Keratinocyte (primary cell): ENCODE measurements around the gene LRIG1. TPM values are rescaled to one million over a fixed set of nuclear protein-coding genes. Genes with fewer than 3 reads are reported as not detected.

Source experiments
- DNase-seq: peaks from one replicate; pipeline ENCODE4 v3.0.0-alpha.2; 2011; ENCODE audit warnings: low read depth, missing footprints, low spot score
- FAIRE-seq: peaks from 2 replicates; lab custom pipeline; 2011; peaks lifted over from hg19 to GRCh38; lab: Jason Lieb, UNC
- H2AFZ ChIP-seq: 2 replicates; pipeline ENCODE4 v1.6.0; 2012; ENCODE audit warnings: low read length, control low read depth, inconsistent platforms; ENCODE audit not compliant: control insufficient read depth
- H3K27ac ChIP-seq: 2 replicates; pipeline ENCODE4 v1.5.1; 2011; ENCODE audit warnings: low read length; ENCODE audit not compliant: control insufficient read depth, insufficient read depth
- H3K27me3 ChIP-seq: 3 replicates; pipeline ENCODE4 v1.6.0; 2011; ENCODE audit warnings: low read length; ENCODE audit not compliant: control insufficient read depth, insufficient read depth; ENCODE audit errors: extremely low read depth
- H3K36me3 ChIP-seq, 2 experiments: 2 replicates in 1 of 2; 3 replicates in 1 of 2; pipeline ENCODE4 v1.5.1; 2011; ENCODE audit warnings: low read length in 2 of 2, mild to moderate bottlenecking in 1 of 2; ENCODE audit not compliant: control insufficient read depth in 2 of 2, insufficient read depth in 2 of 2; ENCODE audit errors: extremely low read depth in 1 of 2
- H3K4me1 ChIP-seq: 3 replicates; pipeline ENCODE4 v1.5.1; 2011; ENCODE audit warnings: low read length; ENCODE audit not compliant: control insufficient read depth, insufficient read depth; ENCODE audit errors: extremely low read depth
- H3K4me2 ChIP-seq: 3 replicates; pipeline ENCODE4 v1.6.0; 2011; ENCODE audit warnings: low read depth, low read length; ENCODE audit not compliant: control insufficient read depth, insufficient read depth; ENCODE audit errors: extremely low read depth
- H3K4me3 ChIP-seq, 3 experiments: fragments of 200-600 bp in 1 of 3; sonication (generic) in 1 of 3; 2 replicates in 2 of 3; 3 replicates in 1 of 3; pipeline ENCODE4 v1.5.1; 2011 to 2016; ENCODE audit warnings: low read length in 3 of 3, mild to moderate bottlenecking in 3 of 3, control low read depth in 2 of 3, inconsistent platforms in 1 of 3, low read depth in 1 of 3, mixed read lengths in 1 of 3, mixed run types in 1 of 3, moderate library complexity in 1 of 3; ENCODE audit not compliant: control insufficient read depth in 2 of 3, insufficient read depth in 2 of 3; ENCODE audit errors: extremely low read depth in 1 of 3
- H3K79me2 ChIP-seq: 2 replicates; pipeline ENCODE4 v1.6.0; 2012; ENCODE audit warnings: low read length; ENCODE audit not compliant: control insufficient read depth, insufficient read depth
- H3K9ac ChIP-seq: 3 replicates; pipeline ENCODE4 v1.6.0; 2011; ENCODE audit warnings: low read length; ENCODE audit not compliant: control insufficient read depth, insufficient read depth; ENCODE audit errors: extremely low read depth
- H3K9me1 ChIP-seq: 3 replicates; pipeline ENCODE4 v1.6.0; 2011; ENCODE audit warnings: low read length; ENCODE audit not compliant: control insufficient read depth, insufficient read depth; ENCODE audit errors: extremely low read depth
- H3K9me3 ChIP-seq: 2 replicates; pipeline ENCODE4 v1.5.1; 2012; ENCODE audit warnings: low read depth, low read length; ENCODE audit not compliant: control insufficient read depth
- H4K20me1 ChIP-seq: 3 replicates; pipeline ENCODE4 v1.6.0; 2011; ENCODE audit warnings: low read length; ENCODE audit not compliant: control insufficient read depth, insufficient read depth; ENCODE audit errors: extremely low read depth
- CTCF ChIP-seq, 3 experiments: IDR thresholded peaks in 1 of 3; conservative IDR thresholded peaks in 1 of 3; optimal IDR thresholded peaks in 1 of 3; 2 replicates in 2 of 3; 3 replicates in 1 of 3; pipeline versions ENCODE3 to v1.5.1; 2011; ENCODE audit warnings: low read length in 3 of 3, mild to moderate bottlenecking in 3 of 3, moderate library complexity in 2 of 3, control low read depth in 1 of 3, inconsistent platforms in 1 of 3; ENCODE audit not compliant: insufficient read depth in 2 of 3; ENCODE audit errors: extremely low read depth in 1 of 3
- EZH2 ChIP-seq: IDR thresholded peaks from one replicate; pipeline ENCODE4 v1.6.1; 2012; ENCODE audit warnings: inconsistent platforms, mild to moderate bottlenecking, low read length, moderate library complexity
- dilution Hi-C: fragments of 300-500 bp; cut with MboI; formaldehyde crosslinking; loops from one replicate; pipeline ENCODE4 v1.7.0; 2020; ENCODE audit warnings: low sequenced_read_pairs; ENCODE audit not compliant: extremely low pct_ligation_motif_present
- polyA plus RNA-seq, 5 experiments: library from polyadenylated mRNA; depleted of rRNA in 3 of 5; stranded (reverse) in 3 of 5; stranded (forward) in 1 of 5; unstranded in 1 of 5; fragments of >200 nt; gene quantifications; 1 replicate in 1 of 5; 2 replicates in 3 of 5; 3 replicates in 1 of 5; pipeline versions ENCODE4 v1.2.1 to v1.2.3, GENCODE V29; 2011 to 2012; ENCODE audit warnings: missing spikeins in 2 of 5, low read depth in 1 of 5, low replicate concordance in 1 of 5

LRIG1 gene
- polyA plus RNA-seq, 1 donor (not counting 4 experiments of a cell fraction or from before 2014, with no cell fraction given), result 17.2 TPM

DNA sequence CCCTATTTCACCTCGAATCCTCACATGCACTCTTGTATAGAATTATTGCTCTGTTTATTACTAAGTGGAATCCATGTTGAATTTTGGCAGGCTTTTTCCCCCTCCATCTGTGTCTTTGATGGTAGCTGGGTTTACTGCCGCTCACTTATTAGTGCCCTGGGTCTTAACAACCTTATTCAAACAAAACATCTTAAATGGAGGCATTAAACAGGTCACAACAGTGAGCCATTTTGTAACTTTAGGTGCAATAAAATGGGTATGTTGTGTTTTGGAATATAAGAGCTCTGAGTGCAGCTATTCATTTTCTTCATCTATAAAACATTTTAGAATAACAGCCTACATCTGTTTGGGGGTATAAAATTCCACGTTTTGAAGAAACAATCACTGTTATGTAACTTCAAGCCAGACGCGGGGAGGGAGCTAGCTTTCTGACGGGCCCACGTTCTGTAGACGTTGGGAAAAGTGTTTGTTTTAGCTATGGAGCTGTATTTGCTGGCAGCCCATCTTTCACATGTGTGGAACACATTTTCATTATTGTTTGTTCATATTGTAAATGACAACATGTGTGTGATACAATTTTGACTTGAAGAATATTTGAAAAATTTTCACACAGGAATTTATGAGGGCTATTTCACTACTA is 158.0 kb downstream of the LRIG1 start:
- Histone ChIP-seq H3K9ac (no peak overlapping the region), H3K27ac (no peak overlapping the region), H3K79me2 (no peaks in the 10 kb centered on the region), H3K4me2 (no peak overlapping the region), H4K20me1 (no peaks in the 10 kb centered on the region), H3K27me3 (no peaks in the 10 kb centered on the region), H3K4me3 (no peak overlapping the region), H3K4me1 (no peaks in the 10 kb centered on the region), H2AFZ (no peak overlapping the region), H3K9me1 (no peaks in the 10 kb centered on the region), H3K36me3 (no peaks in the 10 kb centered on the region), H3K9me3 (no peaks in the 10 kb centered on the region)
- no peak for TF ChIP-seq EZH2
- no peak for TF ChIP-seq CTCF (optimal IDR thresholded peaks at IDR 0.05 in 1 of 3, IDR thresholded peaks at IDR 0.05 in 1 of 3, conservative IDR thresholded peaks at IDR 0.05 in 1 of 3; ENCODE audit: extremely low read depth in 1 of 3, insufficient read depth in 2 of 3, low read length in 3 of 3)
- DNase-seq (no peak), FAIRE-seq (no peak)
- dilution Hi-C loops, result no loop called here

GRCh38 chr3:66338927-66339326 is 161.9 kb downstream of the LRIG1 start:
- Histone ChIP-seq H3K27ac (no peak overlapping the region), H3K4me1 (no peaks in the 10 kb centered on the region), H3K4me3 (no peak overlapping the region), H3K9me1 (no peaks in the 10 kb centered on the region), H3K36me3 (no peaks in the 10 kb centered on the region), H4K20me1 (no peaks in the 10 kb centered on the region), H3K9ac (no peak overlapping the region), H3K4me2 (no peak overlapping the region), H3K79me2 (no peaks in the 10 kb centered on the region), H3K9me3 (no peaks in the 10 kb centered on the region), H3K27me3 (no peaks in the 10 kb centered on the region), H2AFZ (no peak overlapping the region)
- no peak for TF ChIP-seq CTCF (optimal IDR thresholded peaks at IDR 0.05 in 1 of 3, IDR thresholded peaks at IDR 0.05 in 1 of 3, conservative IDR thresholded peaks at IDR 0.05 in 1 of 3; ENCODE audit: extremely low read depth in 1 of 3, insufficient read depth in 2 of 3, low read length in 3 of 3)
- no peak for TF ChIP-seq EZH2
- dilution Hi-C loops, result no loop called here
- FAIRE-seq (no peak), DNase-seq (no peak)
